GM18505 (cell line): ENCODE measurements around the gene PTPN23.
A peak's percentile ranks its signal among the peaks of the same experiment; 100 is the strongest.

ENCODE experiments used
- ATAC-seq: cut with Tn5 transposase; IDR thresholded peaks from one replicate; pipeline ENCODE4 v1.9.1; 2021; ENCODE audit not compliant: unreplicated experiment
- POLR2A ChIP-seq: IDR thresholded peaks from 4 replicates; pipeline ENCODE4 v1.6.1; 2011; ENCODE audit warnings: borderline replicate concordance; ENCODE audit not compliant: insufficient read depth, insufficient read length; ENCODE audit errors: extremely low read depth

Gene PTPN23, protein sequence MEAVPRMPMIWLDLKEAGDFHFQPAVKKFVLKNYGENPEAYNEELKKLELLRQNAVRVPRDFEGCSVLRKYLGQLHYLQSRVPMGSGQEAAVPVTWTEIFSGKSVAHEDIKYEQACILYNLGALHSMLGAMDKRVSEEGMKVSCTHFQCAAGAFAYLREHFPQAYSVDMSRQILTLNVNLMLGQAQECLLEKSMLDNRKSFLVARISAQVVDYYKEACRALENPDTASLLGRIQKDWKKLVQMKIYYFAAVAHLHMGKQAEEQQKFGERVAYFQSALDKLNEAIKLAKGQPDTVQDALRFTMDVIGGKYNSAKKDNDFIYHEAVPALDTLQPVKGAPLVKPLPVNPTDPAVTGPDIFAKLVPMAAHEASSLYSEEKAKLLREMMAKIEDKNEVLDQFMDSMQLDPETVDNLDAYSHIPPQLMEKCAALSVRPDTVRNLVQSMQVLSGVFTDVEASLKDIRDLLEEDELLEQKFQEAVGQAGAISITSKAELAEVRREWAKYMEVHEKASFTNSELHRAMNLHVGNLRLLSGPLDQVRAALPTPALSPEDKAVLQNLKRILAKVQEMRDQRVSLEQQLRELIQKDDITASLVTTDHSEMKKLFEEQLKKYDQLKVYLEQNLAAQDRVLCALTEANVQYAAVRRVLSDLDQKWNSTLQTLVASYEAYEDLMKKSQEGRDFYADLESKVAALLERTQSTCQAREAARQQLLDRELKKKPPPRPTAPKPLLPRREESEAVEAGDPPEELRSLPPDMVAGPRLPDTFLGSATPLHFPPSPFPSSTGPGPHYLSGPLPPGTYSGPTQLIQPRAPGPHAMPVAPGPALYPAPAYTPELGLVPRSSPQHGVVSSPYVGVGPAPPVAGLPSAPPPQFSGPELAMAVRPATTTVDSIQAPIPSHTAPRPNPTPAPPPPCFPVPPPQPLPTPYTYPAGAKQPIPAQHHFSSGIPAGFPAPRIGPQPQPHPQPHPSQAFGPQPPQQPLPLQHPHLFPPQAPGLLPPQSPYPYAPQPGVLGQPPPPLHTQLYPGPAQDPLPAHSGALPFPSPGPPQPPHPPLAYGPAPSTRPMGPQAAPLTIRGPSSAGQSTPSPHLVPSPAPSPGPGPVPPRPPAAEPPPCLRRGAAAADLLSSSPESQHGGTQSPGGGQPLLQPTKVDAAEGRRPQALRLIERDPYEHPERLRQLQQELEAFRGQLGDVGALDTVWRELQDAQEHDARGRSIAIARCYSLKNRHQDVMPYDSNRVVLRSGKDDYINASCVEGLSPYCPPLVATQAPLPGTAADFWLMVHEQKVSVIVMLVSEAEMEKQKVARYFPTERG (N-terminal part only)

DNA sequence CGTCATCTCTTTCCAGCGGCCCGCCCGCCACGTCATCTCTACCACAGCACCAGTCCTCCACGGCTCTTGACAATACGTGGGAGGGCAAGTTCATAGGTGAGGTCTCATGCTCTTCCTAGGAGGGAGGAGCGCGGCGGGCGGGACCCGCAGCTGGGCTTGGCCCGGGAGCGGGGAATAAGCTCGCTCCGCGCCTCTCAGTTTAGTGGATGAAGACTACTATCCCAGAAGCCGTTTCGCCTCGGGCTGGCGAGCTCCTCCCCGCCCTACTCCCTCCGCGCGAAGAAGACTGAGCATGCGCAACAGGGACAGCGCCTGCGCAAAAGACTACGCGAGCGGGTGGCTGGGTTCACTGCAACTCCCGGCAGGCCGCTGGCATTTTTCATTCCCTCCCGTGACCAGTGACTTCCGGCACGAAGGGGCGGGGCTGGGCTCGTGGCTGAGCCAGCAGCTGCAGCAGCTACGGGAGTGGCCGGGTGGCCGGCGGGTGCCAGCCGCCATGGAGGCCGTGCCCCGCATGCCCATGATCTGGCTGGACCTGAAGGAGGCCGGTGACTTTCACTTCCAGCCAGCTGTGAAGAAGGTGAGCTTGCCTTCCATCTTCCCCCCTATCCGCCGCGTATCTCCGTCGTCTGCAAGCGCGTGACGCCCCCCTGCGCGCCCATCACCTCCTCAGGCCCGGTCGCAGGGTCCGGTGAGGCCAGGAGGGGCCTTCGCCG, at the start of gene PTPN23:
Gene PTPN23 (plus strand): TSS at position 421 of the 716 bp plus-strand sequence. CDS start 76 bp downstream, at position 497.
- ATAC-seq: peak; percentile 70
- peak; percentile 96 for TF ChIP-seq POLR2A

DNA sequence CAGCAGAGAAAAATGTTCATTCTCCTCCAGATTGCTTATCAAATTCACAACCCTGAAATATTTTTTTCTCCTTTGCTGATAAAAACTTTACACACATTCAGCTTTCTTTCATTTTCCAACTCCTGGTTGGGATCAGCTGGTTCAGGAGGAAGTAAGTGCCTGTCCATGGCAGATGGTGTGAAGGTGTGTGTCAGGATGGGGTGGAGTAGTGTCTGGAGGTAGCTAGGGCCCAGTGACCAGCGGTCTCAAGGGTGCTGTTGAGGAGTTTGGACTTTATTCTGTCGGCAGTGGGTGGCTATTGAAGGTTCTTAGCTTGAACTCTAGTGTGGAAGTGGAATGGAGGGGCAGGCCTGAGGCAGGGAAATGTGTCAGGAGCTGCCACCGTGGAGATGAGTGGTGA, 46.9 kb upstream of the PTPN23 start:
- TF ChIP-seq POLR2A: no peak
- ATAC-seq: no peak

DNA sequence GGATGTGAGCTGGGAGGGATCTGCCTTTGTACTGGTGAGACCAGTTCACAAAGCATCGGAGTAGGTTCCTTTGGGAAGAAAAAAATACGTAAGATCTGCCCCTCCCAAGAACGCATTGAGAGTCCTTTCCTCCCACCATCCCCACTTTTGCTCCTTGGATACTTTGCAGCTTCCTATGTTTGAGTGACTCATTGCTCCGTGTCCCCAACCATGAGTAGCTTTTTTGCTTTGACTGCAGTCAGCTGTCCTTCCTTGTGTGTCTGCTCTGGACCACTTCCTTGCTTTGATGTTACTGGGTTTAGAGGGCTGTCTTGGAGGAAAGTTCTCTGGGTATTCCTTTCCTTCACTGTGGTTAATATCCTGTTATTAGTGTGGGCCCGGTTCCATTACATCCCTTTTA, 43.2 kb upstream of the PTPN23 start:
- TF ChIP-seq POLR2A: no peak

DNA sequence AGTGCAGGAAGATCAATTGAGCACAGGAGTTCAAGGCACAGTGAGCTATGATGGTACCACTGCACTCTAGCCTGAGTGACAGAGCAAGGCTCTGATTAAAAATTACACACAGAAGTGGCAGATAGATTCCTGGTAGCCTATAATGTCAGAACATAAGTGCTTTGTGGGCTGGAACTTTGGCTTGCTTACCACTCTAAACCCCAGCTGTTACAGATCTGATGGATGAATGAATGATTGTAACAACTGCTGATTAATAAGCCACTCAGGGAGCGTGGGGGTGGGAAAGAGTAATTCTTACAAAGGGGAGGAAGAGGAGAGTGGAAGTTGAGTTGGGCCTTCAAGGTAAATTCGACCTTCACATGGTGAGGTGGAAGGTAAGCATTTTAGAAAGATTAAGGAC, 40.9 kb upstream of the PTPN23 start:
- ATAC-seq: no peak
- TF ChIP-seq POLR2A: no peak

More for the DNA sequence above, 43.2 kb upstream of the PTPN23 start:
- ATAC-seq: no peak

DNA sequence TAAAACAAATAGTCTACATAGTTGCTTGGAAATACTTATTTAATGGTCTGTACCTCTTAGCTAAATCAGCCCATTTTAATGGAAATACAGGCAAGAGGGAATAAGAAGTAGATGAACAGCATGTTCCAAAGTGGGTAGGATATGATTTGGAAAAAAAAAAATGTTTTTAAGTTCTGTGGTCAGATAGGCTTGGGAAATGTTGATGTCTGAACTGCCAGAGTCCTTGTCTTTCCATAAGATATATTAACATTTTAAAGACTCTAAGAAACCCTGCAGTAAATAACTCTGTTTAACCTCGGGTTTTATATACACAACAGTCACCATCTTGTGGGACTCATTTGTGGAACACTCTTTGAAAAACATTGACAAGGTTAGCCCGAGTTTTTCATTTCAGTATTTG, 40.0 kb upstream of the PTPN23 start:
- ATAC-seq: no peak
- TF ChIP-seq POLR2A: no peak

DNA sequence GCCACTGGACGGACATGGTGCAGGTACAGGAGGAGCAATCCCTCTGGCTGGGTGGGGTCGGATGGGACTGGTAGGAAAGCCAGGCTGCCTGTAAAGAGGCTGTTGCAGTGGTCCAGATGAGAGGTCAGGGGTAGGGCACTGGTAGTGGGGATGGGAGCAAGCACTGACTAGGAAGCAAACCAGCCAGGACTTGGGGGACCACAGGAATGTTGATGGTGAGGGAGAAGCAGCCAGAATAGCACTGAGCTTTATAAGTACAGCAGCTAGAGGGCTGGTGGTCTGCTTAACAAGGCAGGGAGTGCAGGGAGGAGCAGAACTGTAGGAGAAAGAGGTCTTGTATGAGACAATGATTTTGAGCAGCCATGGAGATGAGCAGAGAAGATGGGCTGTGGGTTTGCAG, 38.7 kb upstream of the PTPN23 start:
- TF ChIP-seq POLR2A: no peak

DNA sequence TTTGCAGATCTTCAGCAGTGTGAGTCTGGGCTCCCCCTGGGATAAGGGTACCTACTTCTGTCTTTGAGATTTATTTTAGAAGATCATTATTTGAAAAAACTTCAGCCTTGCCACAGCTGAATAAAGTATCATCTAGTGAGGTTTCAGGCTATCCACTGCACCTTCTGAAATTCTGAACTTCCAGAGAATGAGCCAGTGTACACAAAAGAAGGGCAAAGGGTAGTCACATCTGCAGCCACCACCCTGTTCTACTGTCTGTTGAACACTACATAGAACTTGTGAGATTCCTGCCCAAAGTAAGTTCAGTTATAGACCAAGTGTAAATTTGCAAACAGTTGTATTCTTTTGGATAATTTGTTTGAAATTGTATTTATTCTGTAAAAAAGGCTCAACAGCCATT, 38.0 kb upstream of the PTPN23 start:
- ATAC-seq: no peak
- TF ChIP-seq POLR2A: no peak

More for the DNA sequence above, 38.7 kb upstream of the PTPN23 start:
- ATAC-seq: no peak

DNA sequence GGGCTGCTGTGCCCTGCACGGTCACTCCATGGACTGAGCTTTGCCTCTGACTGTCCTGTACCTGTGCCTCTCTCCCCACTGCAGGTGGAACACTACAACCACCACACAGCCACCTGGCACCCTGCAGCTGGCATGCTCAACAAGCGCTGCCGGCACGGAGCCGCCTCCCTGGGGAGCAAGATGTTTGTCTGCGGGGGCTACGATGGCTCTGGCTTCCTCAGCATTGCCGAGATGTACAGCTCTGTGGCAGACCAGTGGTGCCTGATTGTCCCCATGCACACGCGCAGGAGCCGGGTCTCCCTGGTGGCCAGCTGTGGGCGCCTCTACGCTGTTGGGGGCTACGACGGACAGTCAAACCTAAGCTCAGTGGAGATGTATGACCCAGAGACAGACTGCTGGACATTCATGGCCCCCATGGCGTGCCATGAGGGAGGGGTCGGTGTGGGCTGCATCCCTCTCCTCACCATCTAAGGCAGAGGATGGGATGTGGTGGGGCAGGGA, 37.3 kb upstream of the PTPN23 start:
- no peak for TF ChIP-seq POLR2A
- ATAC-seq: no peak

DNA sequence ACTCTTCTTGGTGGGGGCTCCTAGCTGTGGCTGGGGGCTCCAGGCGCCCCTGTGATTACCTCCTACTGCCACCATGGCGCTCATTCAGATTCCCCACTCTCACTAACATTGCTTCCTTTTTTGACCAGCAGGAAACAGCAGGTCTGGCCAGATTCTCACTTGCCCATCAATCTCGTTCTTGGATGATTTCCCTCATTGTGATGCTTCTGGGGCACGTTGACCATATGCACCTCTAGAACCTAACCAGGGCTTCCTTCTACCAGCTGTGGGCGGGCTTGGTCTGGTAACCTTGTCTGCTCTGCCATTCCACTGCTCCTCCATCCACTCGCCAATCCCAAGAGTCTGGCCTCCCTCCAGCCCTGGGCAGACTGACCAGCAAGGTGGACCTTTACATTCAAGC, 35.9 kb upstream of the PTPN23 start:
- ATAC-seq: no peak
- TF ChIP-seq POLR2A: no peak

DNA sequence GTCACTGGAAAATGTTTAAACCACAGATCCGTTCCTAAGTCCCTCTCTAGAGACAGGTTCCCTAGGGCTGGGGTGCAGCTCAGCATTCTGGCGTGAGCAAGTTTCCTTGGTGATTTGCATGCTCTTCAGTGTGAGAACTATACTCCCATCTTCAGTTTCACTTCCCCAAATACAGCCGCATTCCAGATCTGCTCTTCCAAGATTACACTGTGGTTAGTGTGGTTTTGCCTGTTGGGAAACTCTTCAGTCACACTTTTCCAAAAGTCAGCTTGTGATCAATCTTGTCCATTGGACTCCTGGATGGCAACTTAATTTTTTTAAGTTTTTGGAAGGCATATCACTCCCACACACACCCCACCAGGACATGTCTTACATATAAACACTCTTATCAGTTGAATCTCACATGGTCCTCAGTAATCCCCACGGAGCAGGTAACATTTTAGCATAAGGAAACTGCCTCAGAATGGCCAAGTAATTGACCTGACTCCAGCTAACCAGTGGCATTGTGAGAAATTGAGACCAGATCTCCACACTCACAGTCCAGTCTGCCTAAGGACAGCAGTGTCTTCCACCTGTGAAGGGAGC, 33.5 kb upstream of the PTPN23 start:
- peak; percentile 74 for ATAC-seq
- no peak for TF ChIP-seq POLR2A

DNA sequence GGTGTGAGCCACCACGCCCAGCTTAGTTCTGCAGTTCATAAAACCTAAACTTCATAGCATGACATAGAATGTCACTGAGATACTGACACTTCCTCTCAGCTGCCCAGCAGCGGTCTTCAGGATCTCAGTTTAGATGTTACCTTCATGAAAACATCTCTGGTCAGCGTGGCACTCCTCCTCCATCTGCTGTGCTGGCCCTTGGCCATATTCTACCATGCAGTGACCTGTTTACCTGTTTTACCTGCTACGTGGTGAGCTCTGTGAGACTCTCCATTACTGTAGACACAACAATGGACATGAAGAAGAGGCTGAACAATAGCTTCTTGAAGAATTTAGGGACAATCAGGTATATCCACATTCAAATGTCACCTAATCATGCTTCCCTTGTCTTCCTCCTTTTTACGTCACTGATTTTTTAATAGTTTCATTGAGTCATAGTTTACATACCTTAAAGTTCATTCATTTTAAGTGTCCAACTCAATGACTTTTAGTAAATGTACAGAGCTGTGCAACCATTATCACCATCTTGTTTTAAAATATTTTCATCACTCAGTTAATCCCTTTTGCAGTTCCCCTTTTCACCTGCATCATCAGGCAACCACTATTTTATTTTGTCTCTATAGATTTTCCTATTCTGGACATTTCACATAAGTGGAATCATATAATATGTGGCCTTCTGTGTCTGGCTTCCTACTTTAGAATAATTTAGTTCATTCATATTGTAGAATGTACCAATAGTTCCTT, 32.2 kb upstream of the PTPN23 start:
- no peak for TF ChIP-seq POLR2A

More for the DNA sequence above, 32.2 kb upstream of the PTPN23 start:
- ATAC-seq: no peak
